Non-pigmented ciliary epithelial cell (primary cell): ENCODE data around the gene PLPPR4.

Source experiments
- DNase-seq: peaks from one replicate; pipeline ENCODE4 v3.0.0-alpha.2; 2010; ENCODE audit warnings: low read depth

Gene PLPPR4

GRCh38 chr1:99348397-99349132, 84.3 kb downstream of the PLPPR4 start:
- no peak for DNase-seq

DNA sequence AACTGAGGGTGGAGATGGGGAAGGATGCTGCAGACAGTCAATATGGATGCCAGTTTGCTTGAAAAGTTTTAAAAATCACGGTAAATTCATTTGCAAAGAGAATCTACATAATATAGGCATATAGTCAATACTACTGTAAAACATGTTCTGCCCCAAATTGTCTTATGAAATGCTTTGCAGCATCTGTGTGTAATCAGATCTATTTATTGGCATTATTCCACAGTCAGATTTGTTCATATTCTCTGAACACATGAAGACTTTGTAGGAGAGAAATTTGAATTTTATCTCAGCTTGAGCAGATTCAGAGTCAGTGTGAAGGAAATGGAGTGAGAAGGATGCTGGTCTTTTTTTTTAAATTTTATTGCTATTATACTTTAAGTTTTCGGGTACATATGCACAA, 88.5 kb downstream of the PLPPR4 start:
- no peak for DNase-seq

GRCh38 chr1:99358770-99359169, 94.5 kb downstream of the PLPPR4 start:
- no peak for DNase-seq
